GM19351 (cell line): ENCODE results near the gene HIVEP2.
A peak's percentile ranks its signal among the peaks of the same experiment; 100 is the strongest.

Experiments
- ATAC-seq: cut with Tn5 transposase; IDR thresholded peaks from one replicate; pipeline ENCODE4 v1.9.1; 2021; ENCODE audit warnings: mild to moderate bottlenecking, moderate library complexity; ENCODE audit not compliant: unreplicated experiment

Gene HIVEP2

DNA sequence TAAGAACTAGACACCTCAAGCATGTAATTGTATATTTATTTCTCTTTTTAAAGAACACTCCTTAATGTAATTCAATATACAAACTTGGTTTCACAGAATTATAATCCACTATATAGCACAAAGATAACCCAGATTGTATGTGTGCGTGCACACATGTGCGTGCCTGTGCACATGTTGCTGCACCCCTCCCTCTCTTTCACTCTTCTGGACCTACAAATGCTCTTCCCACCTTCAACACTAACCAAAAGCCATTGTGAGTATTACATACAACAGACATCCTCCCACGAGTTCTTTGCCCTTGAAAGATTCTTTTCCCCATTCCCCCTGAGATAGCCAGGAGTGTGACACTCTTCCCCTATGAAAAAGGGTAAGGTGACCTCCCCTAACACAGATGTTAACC lies 193.5 kb downstream of the HIVEP2 start:
- no peak for ATAC-seq

DNA sequence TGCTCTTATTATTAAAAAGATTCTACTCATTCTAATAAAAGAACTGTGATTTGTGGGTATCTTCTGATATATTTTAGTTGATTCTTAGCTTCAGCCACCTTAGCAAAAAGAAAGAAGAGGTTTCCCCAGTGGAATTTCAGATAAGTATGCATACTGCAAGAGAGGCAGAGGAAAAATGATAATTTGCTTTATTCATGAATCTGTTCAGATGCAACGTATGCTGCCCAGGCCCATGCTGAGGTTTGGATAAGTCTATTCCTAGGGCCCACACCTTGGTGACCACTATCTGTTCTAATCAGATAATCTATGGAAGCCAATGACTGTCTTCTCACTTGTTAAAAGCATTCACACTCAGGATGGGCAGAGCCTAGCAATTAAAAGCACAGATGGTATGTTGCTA lies 194.0 kb downstream of the HIVEP2 start:
- ATAC-seq = no peak

DNA sequence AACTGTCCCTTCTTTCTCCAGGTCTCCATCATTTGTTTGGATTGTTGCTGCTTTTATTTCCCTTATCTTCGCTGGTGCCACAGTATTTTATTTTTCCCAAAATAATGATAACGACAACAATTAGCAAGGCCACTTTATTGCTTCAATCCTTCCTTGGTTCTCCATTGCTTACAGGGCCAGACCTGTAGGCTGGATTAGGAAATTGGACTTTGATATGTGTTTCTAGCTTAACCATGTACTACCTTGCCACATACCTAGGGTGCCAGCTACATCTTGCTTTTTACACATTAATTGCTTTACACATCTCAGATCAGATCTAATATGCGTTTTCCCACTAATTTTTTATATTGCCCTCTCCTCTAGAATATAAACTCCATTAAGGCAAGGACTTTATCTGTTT lies 195.4 kb downstream of the HIVEP2 start:
- ATAC-seq = no peak

DNA sequence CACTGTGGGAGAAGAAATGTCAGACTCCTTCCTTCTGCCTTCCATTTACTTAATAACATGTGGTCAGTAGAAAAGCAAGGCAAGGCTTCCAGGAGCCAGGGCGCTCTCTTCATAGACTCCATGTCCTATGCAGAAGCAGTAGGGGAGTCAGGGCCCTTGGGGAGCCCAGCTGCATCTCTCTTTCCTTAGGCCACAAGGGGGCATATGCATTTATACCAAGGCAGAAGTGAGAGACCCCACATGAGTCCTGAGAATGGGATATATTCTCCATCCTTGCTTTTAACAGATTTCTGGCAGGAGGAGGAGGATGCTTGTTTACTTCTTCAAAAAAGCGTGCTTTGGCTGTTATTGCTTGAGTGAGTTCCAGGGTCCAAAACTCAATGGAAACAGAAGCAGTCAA lies 198.5 kb downstream of the HIVEP2 start:
- ATAC-seq = peak; percentile 66

DNA sequence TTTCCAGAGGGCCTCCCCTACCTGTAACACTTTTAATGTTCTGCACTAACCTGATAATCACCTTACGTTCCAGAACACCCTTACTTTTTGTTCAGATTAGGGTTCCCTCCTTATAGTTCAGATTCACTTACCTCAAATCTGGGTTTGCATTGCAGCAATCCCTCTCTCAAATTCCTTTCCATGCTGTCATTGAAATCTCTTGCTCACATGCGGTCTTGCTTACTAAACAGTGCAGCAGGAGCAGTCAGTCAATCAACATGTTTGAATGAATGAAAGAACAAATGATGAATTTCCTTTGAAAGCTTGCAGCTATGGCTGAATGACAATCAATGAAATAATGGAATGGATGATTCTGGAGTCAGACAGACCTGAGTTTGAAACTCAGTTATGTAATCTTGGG lies 200.1 kb downstream of the HIVEP2 start:
- no peak for ATAC-seq

DNA sequence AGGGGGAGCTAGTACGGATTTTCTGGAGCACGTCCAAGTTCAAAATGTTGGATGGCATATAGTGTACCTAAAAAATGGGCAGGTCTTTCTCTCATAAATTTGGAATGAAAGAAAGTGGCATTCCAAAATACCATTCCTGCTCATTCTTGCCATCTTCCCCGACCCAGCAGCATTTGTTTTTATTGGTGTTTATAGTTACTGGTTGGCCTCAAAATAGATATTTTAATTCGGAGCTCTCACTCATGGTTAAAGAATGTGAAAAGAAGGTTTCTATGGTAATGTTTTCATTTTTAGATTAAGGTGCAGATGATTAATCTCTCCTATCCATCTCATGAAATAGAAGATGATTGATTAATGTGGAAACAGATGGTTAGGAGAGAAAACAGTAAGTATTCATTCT lies 204.5 kb downstream of the HIVEP2 start:
- no peak for ATAC-seq

DNA sequence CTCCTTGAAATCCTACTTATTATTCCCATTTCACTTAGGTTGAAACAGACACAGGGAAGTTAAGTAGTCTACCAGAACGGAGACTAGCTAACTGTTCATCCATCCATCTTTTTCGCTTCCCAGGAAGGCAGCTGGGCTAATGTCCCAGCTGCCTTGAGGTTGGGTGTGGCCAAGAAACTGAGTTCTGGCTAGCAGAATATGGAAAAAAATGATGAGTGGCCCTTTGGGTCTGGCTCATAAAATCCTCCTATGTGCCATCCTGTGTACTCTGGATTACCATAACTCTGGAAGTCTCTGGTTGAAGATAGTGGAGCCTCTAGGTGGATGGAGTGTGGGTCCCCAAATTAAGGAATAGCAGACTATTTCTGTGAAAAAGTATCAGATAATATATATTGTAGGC lies 206.2 kb downstream of the HIVEP2 start:
- ATAC-seq = no peak

DNA sequence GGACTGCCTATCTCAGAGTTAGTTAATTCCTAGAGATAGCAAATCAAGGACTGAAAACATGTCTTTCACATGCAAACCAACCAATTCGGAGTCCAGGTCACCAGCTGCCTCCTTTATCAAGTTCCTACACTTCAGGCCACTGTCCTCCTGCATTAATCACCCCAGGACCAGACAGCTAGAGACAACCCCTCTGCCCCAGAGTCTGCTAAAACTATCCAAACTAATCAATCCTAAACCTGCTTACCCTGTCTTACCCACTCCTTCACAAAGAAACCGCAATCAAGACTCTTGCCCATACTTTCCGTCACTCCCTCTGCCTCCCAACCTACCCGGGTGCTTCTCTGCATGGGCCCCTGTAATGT lies 207.0 kb downstream of the HIVEP2 start:
- no peak for ATAC-seq

DNA sequence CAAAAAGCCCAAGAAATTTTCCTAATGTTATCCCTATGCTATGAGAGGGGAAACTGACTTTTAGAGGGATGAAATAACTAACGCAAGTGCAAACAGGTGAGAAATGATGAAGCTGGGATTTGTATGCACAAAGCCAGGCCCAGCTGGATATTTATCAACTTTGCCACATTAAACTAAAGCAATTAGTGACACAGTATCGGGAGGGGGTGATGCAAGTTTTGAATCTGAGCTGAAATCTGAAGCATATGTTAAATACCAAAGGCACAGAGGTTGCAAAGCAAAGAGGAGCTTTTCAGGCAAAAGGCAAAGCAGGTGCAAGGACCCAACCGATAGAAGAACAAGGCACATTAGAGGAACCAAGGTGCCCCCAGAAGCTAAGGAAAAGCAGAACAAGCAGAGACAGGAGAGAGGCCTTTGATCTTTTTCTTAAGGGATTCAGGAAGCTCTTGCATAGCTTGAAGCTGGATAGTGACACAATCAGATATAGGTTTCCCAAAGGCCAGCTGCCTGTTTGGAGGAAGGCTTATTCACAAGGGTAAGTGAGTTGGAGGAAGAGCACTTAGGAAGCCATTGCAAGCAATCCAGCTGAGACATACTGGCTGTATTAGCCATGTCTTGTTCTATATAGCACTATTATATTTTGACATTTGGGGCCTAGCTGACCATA lies 207.5 kb downstream of the HIVEP2 start:
- ATAC-seq = no peak

DNA sequence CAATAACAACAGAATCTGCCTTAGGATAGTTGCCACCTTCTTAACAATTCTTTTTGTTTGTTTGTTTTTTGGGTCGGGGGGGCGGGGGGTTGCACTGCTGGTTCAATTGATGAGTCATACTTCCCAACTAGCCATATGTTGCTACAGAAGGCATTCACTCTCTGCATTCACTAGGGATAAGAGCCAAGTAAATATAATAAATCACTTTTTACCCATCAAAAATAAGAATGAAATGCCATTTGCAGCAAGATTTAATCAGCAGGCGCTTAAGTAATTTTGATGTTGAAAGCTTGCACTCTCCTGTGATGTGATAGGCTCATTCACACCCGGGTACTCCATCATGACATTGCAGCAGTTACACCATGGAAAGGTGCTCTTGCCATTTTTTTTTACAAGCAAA lies 209.8 kb downstream of the HIVEP2 start:
- no peak for ATAC-seq

DNA sequence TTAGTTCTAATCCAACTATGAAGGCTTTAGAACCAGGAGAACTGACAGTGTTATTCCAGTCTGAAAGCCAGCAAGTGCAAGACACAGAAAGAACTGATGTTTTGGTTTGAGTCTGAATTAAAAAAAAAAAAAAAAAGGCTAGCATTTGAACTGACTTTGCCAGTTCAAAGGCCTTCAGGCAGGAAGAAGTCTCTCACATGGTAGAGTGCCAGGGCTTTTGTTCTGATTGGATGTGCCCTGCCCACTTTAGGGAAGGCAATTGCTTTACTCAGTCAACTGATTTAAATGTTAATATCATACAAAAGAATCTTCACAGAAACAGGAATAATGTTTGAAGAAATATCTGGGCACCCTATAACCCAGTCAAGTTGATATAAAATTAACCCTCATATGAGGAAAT lies 212.2 kb downstream of the HIVEP2 start:
- ATAC-seq = no peak

DNA sequence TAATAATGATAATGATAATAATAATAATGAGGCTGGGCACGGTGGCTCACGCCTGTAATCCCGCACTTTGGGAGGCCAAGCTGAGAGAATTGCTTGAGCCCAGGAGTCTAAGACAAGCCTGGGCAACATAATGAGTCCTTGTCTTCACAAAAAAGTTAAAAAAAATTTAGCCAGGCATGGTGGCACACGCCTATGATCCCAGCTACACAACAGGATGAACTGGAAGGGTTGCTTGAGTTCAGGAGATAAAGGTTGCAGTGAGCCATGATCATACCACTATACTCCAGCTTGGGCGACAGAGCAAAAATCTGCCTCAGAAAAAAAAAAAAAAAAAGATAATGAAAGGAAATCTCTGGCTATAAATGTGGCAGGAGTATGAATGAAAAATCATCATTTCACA lies 213.4 kb downstream of the HIVEP2 start:
- ATAC-seq = no peak

DNA sequence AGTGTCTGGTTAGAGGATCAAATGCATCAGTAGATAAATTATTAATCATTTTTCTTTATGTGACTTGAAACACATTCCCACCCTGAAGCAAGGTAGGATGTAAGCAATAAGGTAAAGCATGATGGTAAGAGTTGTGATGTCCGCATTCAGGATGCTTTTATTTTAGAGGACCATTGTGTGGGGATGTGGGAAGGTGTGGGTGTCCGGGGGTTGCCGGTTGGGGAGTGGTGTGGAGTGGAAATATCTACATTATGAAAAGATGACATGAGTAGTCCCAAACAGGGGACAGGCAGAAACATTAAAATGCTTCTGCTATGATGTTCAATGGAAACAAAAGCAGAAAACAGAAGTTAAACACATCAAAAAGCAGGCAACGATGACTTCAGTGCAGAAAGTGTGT lies 215.4 kb downstream of the HIVEP2 start:
- ATAC-seq = no peak

DNA sequence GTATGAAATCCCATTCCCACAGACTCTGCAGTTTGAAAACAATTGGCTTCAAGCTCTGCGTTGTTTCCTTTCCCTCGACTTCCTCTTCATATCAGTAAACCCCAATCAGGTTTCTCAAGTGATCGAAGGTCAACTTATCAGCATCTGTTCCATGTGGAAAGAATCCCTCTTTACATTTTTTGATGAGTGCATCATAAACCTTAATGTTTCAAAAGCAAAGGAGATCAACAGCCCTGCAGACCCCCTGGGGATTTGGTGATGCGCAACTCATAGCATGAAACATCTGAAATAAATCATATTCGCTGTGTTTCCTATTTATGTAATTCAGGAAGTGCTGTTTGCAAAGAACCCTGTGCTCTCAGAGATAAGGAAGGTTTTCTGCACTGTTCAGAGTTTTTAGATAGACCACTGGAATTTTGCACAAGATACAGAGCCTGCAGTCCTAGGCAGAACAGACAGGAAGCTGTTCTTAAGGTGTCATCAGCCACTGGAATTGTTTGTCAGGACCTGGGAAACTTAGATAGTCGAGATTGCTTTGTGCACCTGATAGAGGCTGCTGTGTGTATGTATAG lies 216.0 kb downstream of the HIVEP2 start:
- ATAC-seq = no peak

DNA sequence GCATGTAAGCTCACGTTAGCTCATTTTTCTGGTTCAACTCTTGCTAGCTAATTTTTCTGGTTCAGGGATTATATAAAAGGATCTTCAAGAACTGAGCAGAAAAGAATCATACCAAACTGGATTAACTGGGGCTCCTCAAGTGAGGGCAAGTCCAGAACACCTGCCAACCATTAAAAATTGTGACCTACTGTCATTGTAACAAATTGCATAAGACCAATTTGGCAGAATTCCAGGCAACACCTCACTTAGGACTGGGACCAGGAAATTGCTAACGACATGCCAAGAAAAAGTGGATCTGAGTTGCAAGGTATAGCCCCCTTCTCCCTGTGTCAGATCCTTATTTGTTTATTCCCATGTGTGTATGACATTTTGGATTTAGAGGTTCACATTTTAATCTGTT lies 216.6 kb downstream of the HIVEP2 start:
- no peak for ATAC-seq

DNA sequence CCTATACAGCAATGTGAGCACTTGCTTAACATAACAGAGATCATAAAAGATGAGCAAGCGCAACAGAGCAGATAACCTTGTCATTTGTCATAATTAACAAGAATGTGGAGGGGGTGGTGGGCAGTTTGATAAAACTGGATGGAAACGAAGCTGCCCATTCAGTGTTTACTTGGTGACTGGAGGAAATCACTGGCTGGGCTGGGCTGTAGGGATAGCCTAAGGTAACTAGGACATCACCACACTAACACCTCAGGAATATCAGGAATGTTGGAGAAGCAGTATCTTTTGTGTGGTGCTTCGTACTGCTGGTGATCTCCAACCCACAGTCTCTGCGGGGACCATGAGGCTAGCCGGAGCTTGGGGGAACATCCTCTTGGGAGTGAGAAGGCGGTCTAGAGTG lies 218.4 kb downstream of the HIVEP2 start:
- ATAC-seq = no peak

DNA sequence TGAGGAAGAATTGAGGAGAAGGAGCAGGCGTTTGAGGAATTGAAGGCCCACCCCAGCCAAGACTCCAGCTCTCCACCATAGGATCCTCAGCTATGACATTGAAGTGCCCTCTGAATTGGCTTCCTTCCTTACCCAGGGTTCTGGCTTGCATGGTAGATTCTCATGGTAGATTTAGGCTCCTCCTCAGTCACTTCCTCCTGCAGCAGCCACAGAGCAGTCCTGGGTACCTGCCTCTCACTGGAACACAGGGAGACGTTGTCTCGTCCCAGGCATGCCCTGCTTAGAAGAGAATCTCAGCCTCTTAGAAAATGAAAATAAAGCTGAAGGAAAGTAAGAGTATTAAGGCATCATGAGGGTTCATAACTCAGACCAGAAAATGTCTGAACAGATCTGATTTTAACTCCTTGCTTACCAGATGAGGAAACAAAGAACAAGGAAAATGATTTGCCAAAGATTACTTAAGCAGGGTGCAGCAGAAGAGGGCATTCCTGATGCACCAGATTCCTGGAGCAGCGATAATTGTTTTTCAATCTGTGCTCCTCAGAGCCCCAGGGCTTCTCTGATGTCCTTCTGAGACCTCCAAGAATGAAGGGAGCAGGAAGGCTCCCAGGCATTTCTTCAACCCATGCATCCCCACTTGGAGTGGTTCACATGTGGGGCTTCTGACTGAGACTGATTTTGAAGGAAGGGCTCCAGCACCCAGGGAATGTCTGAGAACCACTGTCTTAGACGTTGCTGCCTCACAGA lies 219.8 kb downstream of the HIVEP2 start:
- no peak for ATAC-seq

DNA sequence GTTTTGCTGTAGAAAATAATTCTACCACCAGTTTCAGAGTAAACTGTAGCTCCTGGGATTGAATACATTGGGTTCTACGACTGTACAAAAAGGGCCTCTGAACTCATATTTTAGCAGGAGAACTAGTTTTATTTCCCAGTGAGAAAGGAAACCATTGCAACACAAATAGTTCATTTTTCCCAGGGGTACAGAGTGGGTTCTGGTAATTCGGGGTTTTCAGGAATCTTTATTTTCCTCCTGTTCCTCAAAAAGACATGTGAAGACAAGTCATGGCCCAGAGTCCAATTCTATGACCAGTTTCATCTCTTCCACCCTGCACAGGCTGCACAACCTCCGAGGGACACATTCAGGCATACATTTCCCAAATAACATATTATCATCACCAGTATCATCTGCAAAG lies 222.1 kb downstream of the HIVEP2 start:
- no peak for ATAC-seq

DNA sequence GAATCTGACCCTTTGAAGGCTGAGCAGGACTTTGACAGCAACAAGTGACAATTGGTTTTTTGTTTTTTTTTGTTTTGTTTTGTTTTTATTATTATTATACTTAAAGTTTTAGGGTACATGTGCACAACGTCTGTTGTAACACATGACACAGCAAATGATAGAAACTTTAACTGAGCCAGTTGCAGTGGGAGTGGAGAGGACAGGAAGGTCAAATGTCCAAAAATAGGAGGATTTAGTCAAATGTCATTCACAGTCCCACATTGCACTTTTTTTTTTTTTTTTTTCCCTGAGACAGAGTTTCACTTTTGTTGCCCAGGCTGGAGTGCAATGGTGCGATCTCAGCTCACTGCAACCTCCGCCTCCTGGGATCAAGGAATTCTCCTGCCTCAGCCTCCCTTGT lies 223.0 kb downstream of the HIVEP2 start:
- ATAC-seq = peak; percentile 71

DNA sequence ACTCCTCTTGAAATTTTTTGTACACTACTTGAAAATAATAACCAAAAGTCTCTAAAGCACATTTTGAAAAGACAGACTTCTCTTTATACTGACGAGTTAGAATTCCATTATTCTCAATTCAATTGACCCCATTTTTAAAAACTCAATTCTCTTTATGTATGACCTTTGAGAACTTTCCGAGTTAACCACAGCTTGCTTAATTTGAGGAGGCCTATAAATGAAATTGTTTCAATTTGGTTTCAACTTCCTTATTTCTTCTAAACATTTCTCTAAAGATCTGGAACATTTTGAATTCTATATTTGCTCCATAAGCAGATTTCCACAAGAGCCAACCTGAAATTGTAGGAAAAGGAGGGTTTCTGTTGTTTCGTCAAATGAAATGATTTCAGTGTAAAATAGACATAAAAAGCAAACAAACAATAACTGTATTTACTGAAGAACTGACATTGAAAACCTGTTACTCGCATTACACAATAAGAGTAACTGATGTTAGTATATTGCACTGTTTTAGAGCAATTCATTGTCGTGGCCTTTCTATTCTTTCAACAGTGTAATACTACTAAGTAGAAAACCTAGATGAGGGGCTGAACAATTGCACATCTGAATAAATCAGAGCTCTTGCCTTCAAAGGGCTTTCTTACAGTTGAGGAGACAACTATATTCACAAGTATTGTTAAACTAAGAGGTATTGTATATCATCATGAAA lies 223.6 kb downstream of the HIVEP2 start:
- peak; percentile 7 for ATAC-seq

DNA sequence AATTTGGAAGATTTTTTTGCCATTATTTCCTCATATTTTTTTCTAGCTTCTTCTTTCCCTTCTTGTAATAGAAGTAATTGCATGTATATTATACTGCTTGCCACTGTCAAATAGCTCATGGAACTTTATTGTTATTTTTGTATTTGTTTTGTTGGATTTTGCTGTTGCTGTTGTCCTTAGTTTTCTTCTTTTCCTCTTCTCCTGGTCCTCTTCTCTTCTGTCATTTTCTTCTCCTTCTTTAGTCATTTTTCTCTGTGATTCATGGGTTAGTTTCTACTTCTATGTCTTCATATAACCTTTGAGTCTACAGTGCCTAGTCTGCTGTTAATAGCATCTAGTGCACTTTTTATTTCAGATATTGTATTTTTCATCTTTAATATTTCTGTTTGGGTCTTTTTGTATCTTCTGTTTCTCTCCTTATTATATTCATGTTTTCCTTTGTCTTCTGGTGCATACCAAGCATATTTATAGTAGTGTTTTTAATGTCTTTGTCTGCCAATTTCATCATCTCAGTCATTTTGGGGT lies 226.2 kb downstream of the HIVEP2 start:
- no peak for ATAC-seq

DNA sequence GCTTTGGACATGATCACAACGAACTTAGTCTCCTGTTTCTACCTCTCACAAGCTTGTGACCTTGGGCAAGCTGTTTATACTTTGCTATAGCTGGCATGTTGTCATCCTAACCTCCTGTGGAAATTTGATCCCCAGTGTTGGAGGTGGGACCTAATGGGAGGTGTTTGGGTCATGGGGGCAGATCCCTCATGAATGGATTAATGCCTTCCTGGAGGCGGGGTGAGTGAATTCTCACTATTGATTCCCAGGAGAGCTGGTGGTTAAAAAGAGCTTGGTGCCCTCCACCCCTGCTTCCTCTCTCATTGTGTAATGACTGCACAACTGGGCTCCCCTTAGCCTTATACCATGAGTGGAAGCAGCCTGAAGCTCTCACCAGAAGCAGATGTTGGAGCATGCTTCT lies 228.9 kb downstream of the HIVEP2 start:
- ATAC-seq = no peak
